Kidney glomerular epithelial cell (primary cell): ENCODE data around the gene NRBP1.

Experiments used
- DNase-seq: peaks from one replicate; lab custom pipeline; 2025; lab: John Stamatoyannopoulos, UW

Gene NRBP1

DNA sequence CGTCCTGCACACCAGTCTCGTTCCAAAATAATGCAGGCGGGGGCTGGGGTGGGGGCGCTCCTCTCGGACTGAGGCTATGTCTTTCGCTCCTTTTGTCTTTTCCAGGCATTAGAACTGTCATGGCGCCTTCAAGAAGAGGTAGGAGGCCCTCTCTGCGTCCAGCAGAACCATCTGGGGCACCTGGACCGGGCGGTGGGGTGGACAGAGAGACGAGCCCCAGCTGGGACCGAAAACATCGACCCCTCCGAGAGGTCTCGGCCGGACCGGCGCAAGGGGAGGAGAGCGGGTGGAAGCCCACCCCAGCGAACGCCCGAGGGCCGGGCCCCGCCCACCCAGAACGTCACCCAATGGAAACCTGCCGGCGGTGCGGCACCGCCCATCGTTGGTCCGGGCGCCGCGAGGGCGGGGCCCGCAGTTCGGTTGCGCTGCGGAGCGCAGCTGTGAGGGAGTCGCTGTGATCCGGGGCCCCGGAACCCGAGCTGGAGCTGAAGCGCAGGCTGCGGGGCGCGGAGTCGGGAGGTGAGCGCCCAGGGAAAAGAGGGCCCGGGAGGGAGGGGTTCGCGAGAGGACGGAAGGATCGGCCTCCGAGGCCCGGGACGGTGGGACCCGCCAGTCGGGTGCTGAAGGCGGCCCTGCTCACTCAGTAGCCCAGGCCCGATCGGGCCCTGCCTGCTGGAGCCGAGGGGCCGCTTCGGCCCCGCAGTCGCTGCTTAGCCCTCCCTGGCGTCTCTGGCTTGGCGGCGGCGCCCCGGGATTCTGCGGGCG lies at the start of gene NRBP1:
Gene NRBP1, plus strand, starts transcription at position 419 of the 765 bp plus-strand sequence. CDS start 4,643 bp downstream, outside the sequence.
- DNase-seq: peak; percentile 92

DNA sequence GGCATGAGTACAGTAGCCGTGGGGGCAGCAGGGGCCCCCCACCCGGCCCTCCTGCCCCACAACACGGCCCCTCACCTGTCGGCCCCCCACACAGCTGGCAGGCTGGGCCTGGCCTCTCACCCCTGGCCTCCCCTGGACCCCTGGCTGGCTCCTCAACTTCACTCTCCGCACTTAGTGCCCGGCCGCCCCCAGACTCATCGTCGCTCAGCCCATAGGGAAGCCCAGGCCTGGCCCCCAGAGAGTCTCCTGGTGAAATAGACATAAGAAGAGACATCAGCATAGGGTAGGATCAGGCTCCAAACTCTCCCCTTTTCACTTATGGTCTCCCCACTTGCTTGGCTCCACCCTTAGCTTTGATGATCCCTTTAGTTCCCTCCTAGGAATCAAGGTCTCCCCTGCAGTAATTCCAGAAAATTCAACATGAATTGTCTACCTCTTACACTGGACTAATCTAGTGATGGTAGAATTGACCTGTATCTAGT lies 49.6 kb upstream of the NRBP1 start:
- no peak for DNase-seq

DNA sequence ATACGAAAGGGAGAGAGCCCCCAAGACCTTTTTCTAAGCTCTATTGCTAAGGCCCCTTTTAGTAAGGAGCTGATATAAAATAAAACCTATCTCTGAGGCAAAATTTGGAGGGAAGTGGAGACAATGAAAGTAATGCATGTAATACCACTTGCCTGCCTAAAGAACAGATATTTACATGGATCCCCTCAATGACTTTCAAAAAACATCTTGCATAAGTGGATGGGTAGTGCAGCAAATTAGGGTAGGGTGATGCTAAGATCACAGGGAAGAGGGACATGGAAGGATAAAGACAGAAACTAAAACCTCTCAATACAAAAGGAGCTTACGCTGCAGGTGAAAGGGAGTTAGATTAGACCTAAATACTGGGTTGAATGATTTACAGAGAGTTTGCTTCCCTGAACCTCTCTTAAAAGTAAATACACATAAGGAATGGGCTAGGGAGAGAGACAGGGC lies 49.0 kb upstream of the NRBP1 start:
- no peak for DNase-seq

DNA sequence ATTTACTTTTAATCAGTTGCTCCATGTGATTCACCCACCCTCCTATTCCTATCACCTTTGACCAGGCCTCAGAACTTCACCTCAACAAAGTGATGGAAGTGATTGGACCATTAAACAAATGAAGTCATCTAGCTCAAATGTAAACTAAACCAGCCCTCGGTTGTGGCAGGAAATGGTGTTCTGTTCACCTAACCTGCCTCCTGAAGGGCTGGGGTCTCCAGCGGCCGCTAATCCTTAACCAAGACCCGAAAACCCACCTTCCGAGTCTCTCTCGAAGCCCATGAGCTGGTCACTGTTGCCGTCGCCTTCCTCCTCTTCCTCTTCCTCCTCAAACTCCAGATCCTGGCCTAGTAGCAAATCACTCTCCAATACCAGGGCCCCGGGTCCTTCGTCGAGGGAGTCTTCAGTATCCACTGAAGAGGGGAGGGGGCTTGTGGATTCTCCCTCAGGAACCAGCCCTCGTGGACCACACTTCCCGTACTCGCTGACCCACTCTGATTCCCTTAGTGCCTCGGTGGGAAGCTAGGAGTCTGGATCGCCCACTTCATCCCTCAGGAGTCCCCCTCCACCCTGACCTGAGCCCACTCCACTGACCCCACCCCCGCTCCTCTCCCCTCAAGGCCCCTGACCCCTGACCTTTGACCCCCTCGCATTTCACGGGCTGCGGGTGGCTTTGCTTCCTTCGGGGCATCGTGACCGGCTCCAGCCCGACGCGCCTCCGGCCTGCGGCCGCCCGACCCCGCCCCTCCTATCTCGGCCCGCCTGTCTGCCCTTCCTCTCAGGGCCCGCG lies 48.4 kb upstream of the NRBP1 start:
- DNase-seq: no peak

DNA sequence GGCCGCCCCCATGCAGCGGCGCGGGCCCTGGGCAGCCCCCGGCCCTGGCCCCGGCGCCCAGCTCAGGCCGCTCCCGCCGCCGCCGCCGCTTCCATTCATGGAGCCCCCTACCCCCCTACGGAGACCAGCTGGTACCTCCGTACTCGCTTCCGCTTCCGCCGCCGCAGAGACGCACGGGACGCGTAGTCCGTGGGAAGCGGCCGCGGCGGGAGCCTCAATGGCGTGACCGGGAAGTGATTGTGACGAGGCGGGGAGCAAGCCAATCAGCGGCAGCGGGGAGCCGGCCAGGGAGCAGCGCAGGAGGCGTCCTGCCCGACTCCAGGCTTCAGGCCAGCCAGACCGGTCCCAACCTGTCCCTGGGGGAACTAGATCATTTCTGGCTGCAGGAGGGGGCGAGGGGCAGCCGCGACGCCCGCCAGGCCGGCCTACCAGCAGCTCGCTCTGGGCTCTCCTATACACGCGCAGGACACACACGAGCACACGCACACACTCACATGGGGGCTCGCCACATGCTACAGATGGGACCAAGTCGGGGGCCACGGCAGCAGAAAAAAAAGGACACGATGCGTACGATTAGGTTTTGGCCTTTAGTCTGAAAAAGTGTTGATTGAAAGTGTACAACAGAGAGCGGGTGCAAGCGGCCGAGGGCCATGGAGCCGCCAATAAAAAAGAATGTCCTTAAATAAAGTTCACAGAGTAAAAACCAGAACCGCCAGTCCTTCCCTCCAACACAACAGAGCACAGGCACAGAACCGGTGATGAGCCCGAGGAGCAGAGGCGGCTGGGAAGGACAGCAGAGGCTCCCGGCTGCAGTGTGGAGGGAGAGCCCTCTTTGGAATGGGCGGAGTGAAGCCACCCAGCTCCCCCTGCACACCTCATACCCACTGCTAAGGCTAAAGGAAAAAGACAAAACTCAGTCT lies 47.5 kb upstream of the NRBP1 start, which contains the start of gene ZNF513:
Gene ZNF513, minus strand, starts transcription at position 109 of the 920 bp plus-strand sequence. CDS start 208 bp downstream, outside the sequence.
- peak; percentile 86 for DNase-seq

DNA sequence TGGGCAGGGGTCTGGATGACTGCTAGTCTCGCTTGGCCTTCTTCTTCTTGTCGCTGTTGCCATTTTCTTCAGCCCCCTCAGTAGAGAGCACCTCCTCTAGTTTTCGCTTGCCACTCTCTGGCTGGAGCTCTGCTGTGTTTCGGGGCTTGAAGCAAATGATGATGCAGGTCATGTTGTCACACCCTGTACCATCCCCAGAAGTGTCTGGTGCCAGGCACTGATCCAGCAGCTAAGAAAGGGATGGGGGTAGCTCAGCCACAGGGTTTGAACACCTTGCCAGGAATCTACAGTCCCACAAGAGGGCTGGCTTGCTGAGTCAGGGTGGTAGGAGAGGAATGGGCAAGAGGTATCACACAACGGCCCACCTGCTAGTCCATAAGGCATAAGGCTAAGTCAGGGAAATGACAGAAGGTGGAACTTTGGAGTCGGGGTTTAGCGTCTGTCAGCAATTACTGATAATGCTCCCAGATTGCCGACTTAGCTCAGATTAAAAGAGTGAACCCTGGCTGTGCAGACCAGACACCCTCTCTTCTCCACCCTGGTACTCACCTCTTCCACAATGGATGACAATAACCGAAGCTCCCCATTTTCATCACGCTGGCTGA lies 46.8 kb upstream of the NRBP1 start:
- no peak for DNase-seq

DNA sequence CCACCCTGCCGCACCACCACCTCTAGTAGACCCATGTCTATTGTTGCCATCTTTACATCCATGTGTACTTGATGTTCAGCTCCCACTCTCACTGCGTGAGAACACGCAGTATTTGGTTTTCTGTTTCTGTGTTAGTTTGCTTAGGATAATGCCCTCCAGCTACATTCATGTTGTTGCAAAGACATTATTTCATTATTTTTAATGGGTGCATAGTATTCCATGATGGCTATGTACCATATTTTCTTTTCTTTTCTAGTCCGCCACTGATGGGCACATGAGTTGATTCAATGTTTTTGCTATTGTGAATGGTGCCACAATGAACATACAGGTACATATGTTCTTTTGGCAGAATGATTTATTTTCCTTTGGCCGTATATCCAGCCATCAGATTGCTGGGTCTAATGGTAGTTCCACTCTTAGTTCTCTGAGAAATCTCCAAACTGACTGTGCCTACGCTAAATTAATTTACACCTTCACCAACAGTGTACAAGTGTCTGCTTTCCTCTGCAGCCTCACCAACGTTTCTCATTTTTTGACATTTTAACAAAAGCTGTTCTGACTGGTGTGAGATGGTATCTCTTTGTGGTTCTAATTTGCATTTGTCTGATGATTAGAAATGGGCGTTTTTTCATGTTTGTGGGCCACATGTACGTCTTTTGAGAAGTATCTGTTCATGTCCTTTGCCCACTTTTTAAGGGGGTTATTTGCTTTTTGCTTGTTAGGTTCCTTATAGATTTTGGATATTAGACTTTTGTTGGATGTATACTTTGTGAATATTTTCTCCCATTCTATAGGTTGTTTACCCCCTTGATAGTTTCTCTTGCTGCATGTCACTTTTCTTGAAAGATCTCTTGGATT lies 37.4 kb upstream of the NRBP1 start:
- DNase-seq: no peak

DNA sequence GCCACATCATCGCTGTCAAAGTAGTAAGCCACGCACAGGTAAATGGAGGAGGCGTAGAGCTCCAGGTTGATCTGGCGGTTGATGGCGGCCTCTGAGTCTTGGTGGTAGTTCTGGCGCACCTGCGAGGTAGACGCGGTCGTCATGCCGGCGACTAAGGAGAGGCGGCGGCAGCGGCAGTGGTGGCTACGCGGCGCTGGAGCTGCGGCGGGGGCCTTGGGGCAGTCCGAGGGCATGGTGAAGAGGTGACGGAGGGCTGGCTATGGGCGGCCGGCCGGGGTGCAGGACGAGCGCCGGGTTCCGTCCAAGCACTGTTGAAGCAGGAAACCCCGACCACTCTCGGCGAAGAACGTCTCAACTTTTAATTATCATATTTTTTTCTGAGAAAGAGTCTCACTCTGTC lies 35.2 kb upstream of the NRBP1 start:
- no peak for DNase-seq

DNA sequence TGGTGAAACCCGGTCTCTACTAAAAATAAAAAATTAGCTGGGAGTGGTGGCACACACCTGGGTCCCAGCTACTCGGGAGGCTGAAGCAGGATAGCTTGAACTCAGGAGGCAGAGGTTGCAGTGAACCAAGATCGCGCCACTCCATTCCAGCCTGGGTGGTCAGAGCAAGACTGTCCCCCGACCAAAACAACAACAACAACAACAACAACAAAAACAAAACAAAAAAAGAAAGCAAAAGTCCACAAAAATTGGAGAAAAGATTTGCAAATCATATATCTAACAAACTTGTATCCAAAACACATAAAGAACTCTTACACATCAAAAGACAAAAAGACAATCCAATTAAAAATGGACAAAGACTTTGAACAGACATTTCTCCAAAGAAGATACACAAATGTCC lies 29.5 kb upstream of the NRBP1 start:
- DNase-seq: no peak

DNA sequence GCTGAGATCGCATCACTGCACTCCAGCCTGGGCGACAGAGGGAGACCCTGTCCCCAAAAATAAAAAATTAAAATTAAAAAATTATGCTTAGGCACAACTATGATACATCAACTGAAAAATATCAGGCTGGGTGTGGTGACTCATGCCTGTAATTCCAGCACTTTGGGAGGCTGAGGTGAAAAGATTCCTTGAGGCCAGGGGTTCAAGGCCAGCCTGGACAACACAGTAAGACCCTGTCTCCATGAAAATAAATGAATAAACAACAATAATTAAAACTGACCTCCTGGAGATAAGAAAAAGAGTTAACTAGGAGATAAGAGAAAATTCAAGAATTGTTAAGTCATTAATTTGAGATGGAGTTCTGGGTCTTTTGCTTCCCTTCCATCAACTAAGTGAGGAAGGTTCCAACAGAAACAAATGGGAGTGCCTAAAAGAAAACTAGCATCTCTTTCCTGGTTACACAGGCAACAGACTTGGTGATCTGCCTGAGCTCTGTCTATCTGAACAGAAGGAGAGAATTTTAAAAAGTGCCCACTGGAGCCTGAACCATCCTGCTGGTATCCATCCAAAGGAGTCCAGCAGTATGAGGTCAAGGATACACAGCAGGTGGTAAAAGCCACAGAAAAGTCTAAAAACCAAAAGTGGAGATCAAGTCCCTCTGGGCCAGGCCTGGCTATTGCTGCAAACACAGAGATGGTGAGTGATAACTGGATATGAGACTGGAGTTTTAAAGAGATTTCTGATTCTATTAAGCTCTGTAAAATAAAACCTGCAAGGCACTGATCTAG lies 27.9 kb upstream of the NRBP1 start:
- no peak for DNase-seq

DNA sequence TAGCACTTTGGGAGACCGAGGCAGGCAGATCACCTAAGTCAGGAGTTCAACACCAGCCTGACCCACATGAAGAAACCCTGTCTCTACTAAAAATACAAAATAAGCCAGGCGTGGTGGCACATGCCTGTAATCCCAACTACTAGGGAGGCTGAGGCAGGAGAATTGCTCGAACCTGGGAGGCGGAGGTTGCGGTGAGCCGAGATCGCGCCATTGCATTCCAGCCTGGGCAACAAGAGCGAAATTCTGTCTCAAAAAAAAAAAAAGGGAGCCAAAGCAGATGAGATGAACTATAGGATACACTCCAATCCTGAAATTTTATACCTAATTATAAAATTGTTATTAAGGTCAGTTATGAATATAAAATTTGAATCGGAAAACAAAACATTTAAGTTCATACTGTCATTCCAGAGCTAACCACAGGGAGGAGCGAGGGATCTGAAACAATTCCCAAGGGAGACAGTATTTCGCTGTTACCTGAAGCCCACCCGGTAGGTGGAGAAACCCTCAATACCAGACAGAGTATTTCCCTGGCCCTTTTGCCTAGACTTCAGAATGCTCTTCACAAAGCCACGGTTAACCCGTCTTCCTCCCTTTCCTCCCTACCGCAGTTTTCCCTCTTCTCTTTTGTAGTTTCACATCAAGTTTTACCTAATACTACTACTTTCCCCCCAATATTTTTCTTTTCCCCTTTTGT lies 20.5 kb upstream of the NRBP1 start:
- peak; percentile 31 for DNase-seq

DNA sequence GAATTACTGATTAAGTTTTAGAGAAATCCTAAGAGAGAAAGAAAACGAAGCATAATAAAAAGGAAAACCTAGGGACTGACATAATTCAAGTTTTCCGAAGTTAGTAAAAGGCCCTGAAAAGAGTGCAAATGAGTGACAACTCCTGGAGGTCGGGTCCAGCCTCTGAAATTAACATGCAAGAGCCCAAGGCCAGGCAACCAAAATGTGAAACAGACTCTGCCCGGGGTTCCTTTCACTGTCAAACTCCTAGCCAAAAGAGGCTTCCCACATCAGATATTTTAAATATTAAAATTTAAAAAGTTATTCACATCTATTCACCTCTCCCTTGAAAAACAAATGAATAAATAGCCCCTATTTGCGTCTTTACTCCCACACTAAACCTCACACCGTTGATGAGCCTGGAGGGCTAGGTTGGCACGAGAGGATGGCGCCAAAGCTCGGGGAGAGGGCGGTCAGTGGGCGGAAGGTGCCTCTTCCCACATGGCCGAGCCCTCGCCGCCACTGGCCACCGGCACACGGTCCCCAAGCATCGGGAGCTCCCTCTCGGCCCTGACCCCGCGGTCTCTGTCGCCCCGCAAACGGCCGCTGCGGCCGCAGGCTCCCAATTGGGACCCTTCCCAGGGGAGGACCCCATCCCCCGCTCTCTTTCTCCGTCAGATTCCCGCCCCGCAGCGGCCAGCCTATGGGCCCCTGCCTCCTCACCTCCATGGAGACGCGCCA lies 19.7 kb upstream of the NRBP1 start:
- DNase-seq: no peak

DNA sequence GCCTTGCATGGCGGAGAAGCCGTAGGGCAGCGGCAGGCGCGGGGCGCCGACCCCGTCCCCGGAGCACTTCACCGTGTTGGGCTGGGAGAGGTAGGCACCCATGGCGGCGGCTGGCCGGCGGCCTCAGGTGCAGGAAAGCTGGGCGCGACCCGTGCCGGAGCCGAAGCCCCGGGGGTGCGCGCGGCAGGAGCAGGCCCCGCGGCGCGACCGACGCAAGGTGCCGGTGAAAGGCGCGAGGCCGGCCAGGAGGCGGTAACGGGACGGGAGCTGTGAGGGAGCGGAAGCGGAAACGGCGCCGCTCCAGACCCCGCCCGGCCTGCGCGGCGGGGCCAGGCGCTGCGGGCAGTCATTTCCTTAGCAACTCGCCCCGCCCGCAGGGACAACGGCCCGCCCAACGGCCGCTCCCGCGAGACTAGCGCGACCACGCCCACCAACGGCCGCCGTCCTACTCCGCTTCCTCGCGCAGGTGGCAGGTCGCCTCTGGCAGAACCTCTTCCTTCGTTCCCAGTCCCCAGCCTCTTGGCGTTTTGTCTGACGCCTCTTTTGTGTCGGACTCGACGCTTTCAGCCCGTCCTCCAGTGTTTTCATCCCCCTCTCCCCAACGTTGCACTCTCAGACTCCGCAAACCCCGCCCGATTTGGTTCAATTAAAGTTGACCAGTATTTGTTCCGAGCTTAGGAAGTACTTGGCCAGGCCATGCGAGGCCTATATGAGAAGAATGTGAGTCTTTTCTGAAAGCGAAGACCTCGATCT lies 18.9 kb upstream of the NRBP1 start, which contains the start of gene PPM1G:
Gene PPM1G, minus strand, starts transcription at position 271 of the 753 bp plus-strand sequence. Its CDS starts 169 bp downstream, at position 102.
- peak; percentile 88 for DNase-seq

DNA sequence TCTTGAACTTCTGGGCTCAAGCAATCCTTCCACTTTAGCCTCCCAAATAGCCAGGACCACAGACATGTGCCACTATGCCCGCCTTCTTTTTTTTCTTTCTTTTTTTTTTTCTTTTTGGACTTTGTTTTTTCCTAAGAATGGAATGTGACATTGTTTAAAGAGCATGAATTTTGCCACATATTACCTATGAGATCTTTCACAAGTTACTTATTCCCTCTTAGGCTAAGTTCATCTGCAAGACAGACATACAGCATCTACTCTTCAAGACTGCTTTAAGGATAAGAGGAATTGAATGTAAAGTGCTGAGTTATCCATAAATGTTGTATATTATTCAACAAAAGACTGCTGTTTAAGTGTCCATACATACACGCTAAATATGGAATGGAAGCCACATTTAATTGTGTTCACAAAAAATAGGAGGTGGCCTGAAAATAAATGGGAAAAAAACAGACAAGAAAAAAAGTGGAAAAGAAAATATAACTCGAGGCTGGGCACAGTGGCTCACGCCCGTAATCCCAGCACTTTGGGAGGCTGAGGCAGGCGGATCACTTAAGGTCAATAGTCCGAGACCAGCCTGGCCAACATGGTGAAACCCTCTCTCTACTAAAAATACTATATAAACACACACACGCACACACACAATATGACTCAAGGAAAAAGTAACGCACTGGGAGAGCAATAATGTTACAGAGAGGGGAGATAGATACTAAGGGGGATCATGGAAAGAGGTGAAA lies 15.8 kb upstream of the NRBP1 start:
- DNase-seq: no peak

DNA sequence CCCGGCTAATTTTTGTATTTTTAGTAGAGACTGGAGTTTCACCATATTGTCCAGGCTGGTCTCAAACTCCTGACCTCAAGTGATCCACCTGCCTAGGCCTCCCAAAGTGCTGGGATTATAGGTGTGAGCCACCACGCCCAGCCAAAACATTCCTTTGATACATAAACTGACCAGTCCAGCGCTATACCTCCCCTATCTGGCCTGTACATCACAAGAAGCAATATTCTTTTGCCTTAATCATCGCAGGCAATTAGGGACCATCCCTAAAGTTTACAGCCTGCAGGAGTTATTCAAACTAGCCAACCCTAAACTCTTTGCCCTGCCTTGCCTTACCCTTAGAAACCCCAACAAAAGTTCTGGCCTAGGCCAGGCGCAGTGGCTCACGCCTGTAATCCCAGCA lies 12.3 kb upstream of the NRBP1 start:
- no peak for DNase-seq

DNA sequence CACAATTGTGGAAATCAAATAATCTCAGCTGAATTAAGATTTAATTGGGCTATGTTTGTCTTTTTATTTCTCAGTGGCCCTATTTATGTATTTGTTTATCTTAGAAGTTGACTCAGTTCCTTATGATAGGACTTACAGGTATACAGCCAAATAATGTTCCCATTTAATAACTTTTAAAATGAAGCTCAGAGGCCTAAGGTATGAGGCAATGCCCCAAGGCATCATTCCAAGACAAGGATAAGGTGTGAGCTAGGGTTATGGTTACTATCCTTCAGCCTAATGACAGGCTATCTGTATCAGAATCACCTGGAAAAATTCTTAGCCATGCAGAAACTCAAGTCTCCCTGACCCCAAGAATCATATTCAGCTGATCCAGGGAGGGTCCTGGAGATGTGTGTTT lies 7.4 kb upstream of the NRBP1 start:
- DNase-seq: no peak
